ENCODE data around the gene ICAM3. TPM values are rescaled to one million over a fixed set of nuclear protein-coding genes. Genes with fewer than 3 reads are reported as not detected.

Gene ICAM3
- total RNA-seq, 2 donors from 2014 or later, result 143 to 145 TPM

GRCh38 chr19:10290357-10290875, 49.0 kb downstream of the ICAM3 start:
- no peak overlapping the region for H3K27ac Mint-ChIP-seq
- H3K36me3 Mint-ChIP-seq, result peaks cover 13 to 14% of the 10 kb centered on the region in 2 donors
- ATAC-seq (no peak), DNase-seq (ENCODE audit: low spot score in 2 of 2) (peak in 1 of 2 donors; percentile 27)
- no peaks in the 10 kb centered on the region for H3K9me3 Mint-ChIP-seq

- Mint-ChIP-seq H3K36me3 (peaks cover 14 to 17% of the 10 kb centered on the region in 2 donors), H3K27ac (peak within 1 kb of the TSS in 1 of 2 donors; percentile 55), H3K9me3 (no peaks in the 10 kb centered on the region)
- peak in 1 of 2 donors; percentile 47 for DNase-seq (ENCODE audit: low spot score in 2 of 2)
- peak in 1 of 2 donors; percentile 11 for ATAC-seq
These were observed 49.5 kb downstream of the ICAM3 start, which contains the start of gene ICAM5 for GRCh38 chr19:10289836-10290356. TSS of gene ICAM5 (plus strand) at chr19:10289952. CDS start at chr19:10290044, 92 bp downstream.

GRCh38 chr19:10289167-10289835, 50.1 kb downstream of the ICAM3 start:
- ATAC-seq (peak; percentile 35 to 39), DNase-seq (ENCODE audit: low spot score in 2 of 2) (peak in 1 of 2 donors; percentile 69)
- Mint-ChIP-seq H3K36me3 (peaks cover 10 to 20% of the 10 kb centered on the region in 2 donors), H3K9me3 (no peaks in the 10 kb centered on the region), H3K27ac (peak overlapping the region in 1 of 2 donors; percentile 55)

- DNase-seq (ENCODE audit: low spot score in 2 of 2) (peak in 1 of 2 donors; percentile 56), ATAC-seq (peak; percentile 13 to 47)
- H3K27ac Mint-ChIP-seq, result peak overlapping the region in 1 of 2 donors; percentile 55
- H3K9me3 Mint-ChIP-seq, result no peaks in the 10 kb centered on the region
- peaks cover 10 to 20% of the 10 kb centered on the region in 2 donors for H3K36me3 Mint-ChIP-seq
These were observed 50.7 kb downstream of the ICAM3 start for GRCh38 chr19:10288662-10289166.

GRCh38 chr19:10286803-10287737, 52.4 kb downstream of the ICAM3 start, which contains the start of gene ICAM4:
TSS of gene ICAM4 (plus strand) at chr19:10286955. CDS start at chr19:10287013, 58 bp downstream.
- ATAC-seq (peak; percentile 22 to 37), DNase-seq (ENCODE audit: low spot score in 2 of 2) (peak in 1 of 2 donors; percentile 42)
- Mint-ChIP-seq H3K27ac (peak within 1 kb of the TSS in 1 of 2 donors; percentile 50), H3K9me3 (no peaks in the 10 kb centered on the region), H3K36me3 (peaks cover 8 to 12% of the 10 kb centered on the region in 2 donors)

- Mint-ChIP-seq H3K9me3 (no peaks in the 10 kb centered on the region), H3K27ac (no peak overlapping the region), H3K36me3 (peaks cover 4 to 12% of the 10 kb centered on the region in 2 donors)
- ATAC-seq (no peak), DNase-seq (ENCODE audit: low spot score in 2 of 2) (no peak)
These were observed 54.0 kb downstream of the ICAM3 start for GRCh38 chr19:10285393-10285792.

GRCh38 chr19:10284960-10285278, 54.5 kb downstream of the ICAM3 start:
- Mint-ChIP-seq H3K36me3 (peaks cover 4 to 15% of the 10 kb centered on the region in 2 donors), H3K9me3 (no peaks in the 10 kb centered on the region), H3K27ac (no peak overlapping the region)
- DNase-seq (ENCODE audit: low spot score in 2 of 2) (no peak), ATAC-seq (no peak)

- DNase-seq (ENCODE audit: low spot score in 2 of 2) (no peak), ATAC-seq (no peak)
- Mint-ChIP-seq H3K27ac (no peak overlapping the region), H3K36me3 (peaks cover 4 to 19% of the 10 kb centered on the region in 2 donors), H3K9me3 (no peaks in the 10 kb centered on the region)
These were observed 55.1 kb downstream of the ICAM3 start for GRCh38 chr19:10284065-10284959.

Other genes with a start within 250 kb of the ICAM3 start
- 10 to 100 TPM in 1 of 2 donors, 1 to 10 TPM in 1; 9.1 to 17.1 TPM for gene ANGPTL6, start 236.9 kb downstream of the ICAM3 start, total RNA-seq
- gene PPAN, start 233.3 kb downstream of the ICAM3 start, total RNA-seq, result 100 to 1,000 TPM in 1 of 2 donors, 10 to 100 TPM in 1; 52.7 to 209 TPM
- gene P2RY11, start 227.9 kb downstream of the ICAM3 start, total RNA-seq, result 100 to 1,000 TPM in 1 of 2 donors, 10 to 100 TPM in 1; 18.1 to 101 TPM
- gene EIF3G, start 219.7 kb downstream of the ICAM3 start, total RNA-seq, result 100 to 1,000 TPM; 223 to 292 TPM
- gene DNMT1, start 144.7 kb downstream of the ICAM3 start, total RNA-seq, result 100 to 1,000 TPM; 416 to 456 TPM
- 1 to 10 TPM; 7.7 to 8.0 TPM for gene S1PR2, start 108.3 kb downstream of the ICAM3 start, total RNA-seq
- 100 to 1,000 TPM in 1 of 2 donors, 10 to 100 TPM in 1; 79.0 to 121 TPM for gene MRPL4, start 87.4 kb downstream of the ICAM3 start, total RNA-seq
- 10 to 100 TPM; 15.7 to 33.1 TPM for gene ICAM1, start 68.5 kb downstream of the ICAM3 start, total RNA-seq
- gene ICAM4, start 52.7 kb downstream of the ICAM3 start, total RNA-seq, result under 1 TPM; 0.43 to 0.66 TPM
- 1 to 10 TPM in 1 of 2 donors, under 1 TPM in 1; 0.39 to 2.0 TPM for gene ICAM5, start 49.7 kb downstream of the ICAM3 start, total RNA-seq
- gene ZGLP1, start 29.8 kb downstream of the ICAM3 start, total RNA-seq, result 1 to 10 TPM; 2.2 to 3.7 TPM
- gene FDX2, start 23.6 kb downstream of the ICAM3 start, total RNA-seq, result 10 to 100 TPM in 1 of 2 donors, 1 to 10 TPM in 1; 8.1 to 16.7 TPM
- 100 to 1,000 TPM in 1 of 2 donors, 10 to 100 TPM in 1; 52.5 to 101 TPM for gene RAVER1, start 6.1 kb downstream of the ICAM3 start, total RNA-seq
- 100 to 1,000 TPM; 164 to 232 TPM for gene TYK2, start 40.9 kb upstream of the ICAM3 start, total RNA-seq
- gene CDC37, start 63.9 kb upstream of the ICAM3 start, total RNA-seq, result 100 to 1,000 TPM; 140 to 188 TPM
- gene PDE4A, start 80.9 kb upstream of the ICAM3 start, total RNA-seq, result 1 to 10 TPM; 2.7 to 5.0 TPM
- gene KEAP1, start 163.7 kb upstream of the ICAM3 start, total RNA-seq, result 10 to 100 TPM; 68.2 to 68.4 TPM
- under 1 TPM; 0.23 to 0.27 TPM for gene S1PR5, start 177.8 kb upstream of the ICAM3 start, total RNA-seq
- gene ATG4D, start 204.3 kb upstream of the ICAM3 start, total RNA-seq, result 10 to 100 TPM; 21.0 to 67.4 TPM
- 10 to 100 TPM; 55.6 to 62.7 TPM for gene KRI1, start 226.4 kb upstream of the ICAM3 start, total RNA-seq
- 100 to 1,000 TPM in 1 of 2 donors, 10 to 100 TPM in 1; 43.4 to 248 TPM for gene CDKN2D, start 229.4 kb upstream of the ICAM3 start, total RNA-seq
- not detected for gene AP1M2, start 247.7 kb upstream of the ICAM3 start, total RNA-seq